Measurements from ENCODE around the gene HTRA3.

The HTRA3 gene

GRCh38 chr4:8239226-8239625, 30.3 kb upstream of the HTRA3 start:
- TF ChIP-seq ZNF274 (IDR thresholded peaks at IDR 0.05; ENCODE audit: low read depth, low read length): no peak
- H3K4me3 ChIP-seq (ENCODE audit: low read length): no peak overlapping the region

- no peak for TF ChIP-seq ZNF274 (IDR thresholded peaks at IDR 0.05; ENCODE audit: low read depth, low read length)
- H3K4me3 ChIP-seq (ENCODE audit: low read length): no peak overlapping the region
Observed at GRCh38 chr4:8239661-8240060, 29.9 kb upstream of the HTRA3 start.

- H3K4me3 ChIP-seq (ENCODE audit: low read length): no peak overlapping the region
- no peak for TF ChIP-seq ZNF274 (IDR thresholded peaks at IDR 0.05; ENCODE audit: low read depth, low read length)
Observed at GRCh38 chr4:8240211-8241041, 29.1 kb upstream of the HTRA3 start.

GRCh38 chr4:8241211-8241779, 28.3 kb upstream of the HTRA3 start:
- TF ChIP-seq ZNF274 (IDR thresholded peaks at IDR 0.05; ENCODE audit: low read depth, low read length): no peak

GRCh38 chr4:8241895-8242696, 27.5 kb upstream of the HTRA3 start:
- TF ChIP-seq ZNF274 (IDR thresholded peaks at IDR 0.05; ENCODE audit: low read depth, low read length): no peak
- H3K4me3 ChIP-seq (ENCODE audit: low read length): no peak overlapping the region

More at GRCh38 chr4:8241211-8241779, 28.3 kb upstream of the HTRA3 start:
- H3K4me3 ChIP-seq (ENCODE audit: low read length): no peak overlapping the region

GRCh38 chr4:8242782-8243560, 26.6 kb upstream of the HTRA3 start:
- TF ChIP-seq ZNF274 (IDR thresholded peaks at IDR 0.05; ENCODE audit: low read depth, low read length): no peak
- no peak overlapping the region for H3K4me3 ChIP-seq (ENCODE audit: low read length)

- no peak overlapping the region for H3K4me3 ChIP-seq (ENCODE audit: low read length)
- no peak for TF ChIP-seq ZNF274 (IDR thresholded peaks at IDR 0.05; ENCODE audit: low read depth, low read length)
Observed at GRCh38 chr4:8244001-8244757, 25.4 kb upstream of the HTRA3 start.

GRCh38 chr4:8244931-8245460, 24.6 kb upstream of the HTRA3 start:
- TF ChIP-seq ZNF274 (IDR thresholded peaks at IDR 0.05; ENCODE audit: low read depth, low read length): no peak
- H3K4me3 ChIP-seq (ENCODE audit: low read length): no peak overlapping the region

GRCh38 chr4:8245884-8246833, 23.4 kb upstream of the HTRA3 start:
- no peak overlapping the region for H3K4me3 ChIP-seq (ENCODE audit: low read length)

GRCh38 chr4:8247047-8247930, 22.3 kb upstream of the HTRA3 start:
- no peak for TF ChIP-seq ZNF274 (IDR thresholded peaks at IDR 0.05; ENCODE audit: low read depth, low read length)
- H3K4me3 ChIP-seq (ENCODE audit: low read length): no peak overlapping the region

More at GRCh38 chr4:8245884-8246833, 23.4 kb upstream of the HTRA3 start:
- TF ChIP-seq ZNF274 (IDR thresholded peaks at IDR 0.05; ENCODE audit: low read depth, low read length): no peak

GRCh38 chr4:8248091-8248490, 21.5 kb upstream of the HTRA3 start:
- no peak for TF ChIP-seq ZNF274 (IDR thresholded peaks at IDR 0.05; ENCODE audit: low read depth, low read length)
- H3K4me3 ChIP-seq (ENCODE audit: low read length): no peak overlapping the region
